ENCODE data around the gene THRA.

THRA gene

GRCh38 chr17:40099619-40100418, 37.1 kb downstream of the THRA start:
- no peak for DNase-seq (ENCODE audit: low read depth in 2 of 2)

GRCh38 chr17:40100419-40100668, 37.6 kb downstream of the THRA start, which contains the start of gene NR1D1:
Gene NR1D1 (minus strand): TSS chr17:40100589. CDS start chr17:40100094, 495 bp downstream.
- no peak for DNase-seq (ENCODE audit: low read depth in 2 of 2)

- peak; percentile 80 to 84 for DNase-seq (ENCODE audit: low read depth in 2 of 2)
Measured at GRCh38 chr17:40100669-40101366, 38.1 kb downstream of the THRA start.

GRCh38 chr17:40101367-40102210, 38.8 kb downstream of the THRA start:
- DNase-seq (ENCODE audit: low read depth in 2 of 2): no peak

- no peak for DNase-seq (ENCODE audit: low read depth in 2 of 2)
Measured at GRCh38 chr17:40103071-40103661, 40.4 kb downstream of the THRA start.

- no peak for DNase-seq (ENCODE audit: low read depth in 2 of 2)
Measured at GRCh38 chr17:40103688-40104087, 40.9 kb downstream of the THRA start.

GRCh38 chr17:40104594-40105486, 42.1 kb downstream of the THRA start:
- DNase-seq (ENCODE audit: low read depth in 2 of 2): no peak

- DNase-seq (ENCODE audit: low read depth in 2 of 2): no peak
Measured at GRCh38 chr17:40105861-40106759, 43.3 kb downstream of the THRA start.

- no peak for DNase-seq (ENCODE audit: low read depth in 2 of 2)
Measured at GRCh38 chr17:40106760-40107521, 44.2 kb downstream of the THRA start.

- DNase-seq (ENCODE audit: low read depth in 2 of 2): no peak
Measured at GRCh38 chr17:40107522-40108174, 44.9 kb downstream of the THRA start.

- DNase-seq (ENCODE audit: low read depth in 2 of 2): no peak
Measured at GRCh38 chr17:40108970-40109824, 46.4 kb downstream of the THRA start.

GRCh38 chr17:40110026-40110845, 47.5 kb downstream of the THRA start:
- DNase-seq (ENCODE audit: low read depth in 2 of 2): no peak

GRCh38 chr17:40111221-40112128, 48.7 kb downstream of the THRA start:
- DNase-seq (ENCODE audit: low read depth in 2 of 2): peak in 1 of 2 donors; percentile 46

GRCh38 chr17:40112191-40112711, 49.5 kb downstream of the THRA start:
- no peak for DNase-seq (ENCODE audit: low read depth in 2 of 2)

GRCh38 chr17:40112718-40113109, 49.9 kb downstream of the THRA start:
- no peak for DNase-seq (ENCODE audit: low read depth in 2 of 2)
